Transverse colon (tissue), 4 donors: ENCODE results near the gene ZNF669. TPM values are rescaled to one million over a fixed set of nuclear protein-coding genes. Genes with fewer than 3 reads are reported as not detected.
"Not testable (repeated sequence)": the region's sequence is repeated elsewhere in the genome, so short reads cannot be mapped to it uniquely, and the experiment has no call there.

Experiments
- DNase-seq: peaks from one replicate; pipeline ENCODE4 v3.0.0-alpha.2; 2019
- H3K27ac ChIP-seq, 4 donors: fragments of 200-600 bp; sonication (generic); 2 replicates each; pipeline ENCODE4 v1.5.1; 2016 to 2018; ENCODE audit warnings: inconsistent platforms in 4 of 4
- H3K27me3 ChIP-seq: fragments of 200-600 bp; sonication (generic); 2 replicates; pipeline ENCODE4 v1.5.1; 2017; ENCODE audit warnings: inconsistent platforms
- H3K36me3 ChIP-seq, 4 donors: fragments of 200-600 bp; sonication (generic); 2 replicates each; pipeline ENCODE4 v1.5.1; 2017 to 2019; ENCODE audit warnings: inconsistent platforms in 4 of 4
- H3K4me1 ChIP-seq, 4 donors: fragments of 200-600 bp; sonication (generic); 2 replicates each; pipeline ENCODE4 v1.5.1; 2017 to 2020; ENCODE audit warnings: inconsistent platforms in 4 of 4
- H3K4me3 ChIP-seq, 4 donors: fragments of 200-600 bp; sonication (generic); 1 replicate in 1 of 4; 2 replicates in 3 of 4; pipeline versions ENCODE4 v1.5.1 to v1.6.1; 2017 to 2019; ENCODE audit warnings: inconsistent platforms in 4 of 4
- H3K9me3 ChIP-seq, 2 donors: fragments of 200-600 bp; sonication (generic); 2 replicates each; pipeline ENCODE4 v1.5.1; 2017 to 2019; ENCODE audit warnings: inconsistent platforms in 2 of 2
- EP300 ChIP-seq: sonication (generic); formaldehyde crosslinking; IDR thresholded peaks from one replicate; pipeline ENCODE4 v1.6.1; 2017; ENCODE audit warnings: antibody characterized with exemption, low read depth
- POLR2A ChIP-seq: fragments of 450-650 bp; IDR thresholded peaks from one replicate; pipeline ENCODE4 v1.6.1; 2016; ENCODE audit warnings: antibody characterized with exemption, mild to moderate bottlenecking, moderate library complexity
- POLR2AphosphoS5 ChIP-seq, 3 donors: sonication (generic); formaldehyde crosslinking; IDR thresholded peaks; one replicate each; pipeline ENCODE4 v1.6.1; 2016; ENCODE audit warnings: antibody characterized with exemption in 3 of 3
- WGBS, 2 donors: methylation state at CpG; one replicate each; pipeline ENCODE4 v1.1.5; 2018; ENCODE audit warnings: low coverage in 1 of 2; 5-methylcytosine and 5-hydroxymethylcytosine counted together
- in situ Hi-C, 4 donors: fragments of 200-750 bp; cut with MboI; loops; one replicate each; pipeline versions ENCODE4 v1.15.0 to v1.15.1; 2017; ENCODE audit warnings: low sequenced_read_pairs in 3 of 4, low pct_ligation_motif_present in 1 of 4, low pct_unique_long_range_greater_than_20kb in 1 of 4
- intact Hi-C: fragments of 100-400 bp; cut with DNase I; formaldehyde crosslinking; loops from one replicate; pipeline ENCODE4 v1.15.1; 2023; ENCODE audit warnings: low total_unique reads
- total RNA-seq, 4 donors: library from RNA; depleted of rRNA; stranded (reverse); fragments of >200 nt; gene quantifications; one replicate each; pipeline ENCODE4 v1.1.0, GENCODE V29; 2016
- TF ChIP-seq, protein P1 (sequence below), 5 experiments: fragments of 200-600 bp in 3 of 5; fragments of 450-650 bp in 2 of 5; sonication (generic) in 3 of 5; IDR thresholded peaks; 1 replicate in 2 of 5; 2 replicates in 3 of 5; pipeline ENCODE4 v1.5.1; 2016 to 2017; ENCODE audit warnings: antibody characterized with exemption in 5 of 5, inconsistent platforms in 3 of 5, mild to moderate bottlenecking in 2 of 5, moderate library complexity in 1 of 5

Gene ZNF669
- total RNA-seq, 4 donors from 2014 or later = 2.4 to 26.2 (median 4.9) TPM

DNA sequence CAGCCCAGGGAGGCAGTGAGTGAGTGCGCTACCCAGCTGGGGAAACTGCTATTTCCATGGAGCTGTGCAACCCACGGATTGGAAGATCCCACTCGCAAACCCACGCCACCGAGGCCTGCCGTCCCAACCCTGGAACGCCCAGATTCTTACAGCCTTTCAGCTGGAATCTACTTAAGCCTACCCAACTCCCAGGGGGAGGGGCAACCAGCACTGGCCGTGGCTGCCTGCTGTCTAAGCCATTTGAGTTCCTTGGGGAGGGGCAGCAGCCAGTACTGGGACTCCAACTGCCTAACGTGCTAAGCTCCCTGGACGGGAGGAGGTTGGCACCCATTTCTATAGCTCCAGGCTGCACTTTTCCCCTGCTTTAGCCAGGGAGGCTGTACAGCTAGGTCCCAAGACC is 27.1 kb upstream of the ZNF669 start:
- DNase-seq = no peak
- in situ Hi-C loops (no loop called here), intact Hi-C loops (loop anchor here (5.0 kb wide), 1 partner anchor 41 kb away; the partner anchor contains the start of gene ZNF124)
- TF ChIP-seq, protein P1, sequence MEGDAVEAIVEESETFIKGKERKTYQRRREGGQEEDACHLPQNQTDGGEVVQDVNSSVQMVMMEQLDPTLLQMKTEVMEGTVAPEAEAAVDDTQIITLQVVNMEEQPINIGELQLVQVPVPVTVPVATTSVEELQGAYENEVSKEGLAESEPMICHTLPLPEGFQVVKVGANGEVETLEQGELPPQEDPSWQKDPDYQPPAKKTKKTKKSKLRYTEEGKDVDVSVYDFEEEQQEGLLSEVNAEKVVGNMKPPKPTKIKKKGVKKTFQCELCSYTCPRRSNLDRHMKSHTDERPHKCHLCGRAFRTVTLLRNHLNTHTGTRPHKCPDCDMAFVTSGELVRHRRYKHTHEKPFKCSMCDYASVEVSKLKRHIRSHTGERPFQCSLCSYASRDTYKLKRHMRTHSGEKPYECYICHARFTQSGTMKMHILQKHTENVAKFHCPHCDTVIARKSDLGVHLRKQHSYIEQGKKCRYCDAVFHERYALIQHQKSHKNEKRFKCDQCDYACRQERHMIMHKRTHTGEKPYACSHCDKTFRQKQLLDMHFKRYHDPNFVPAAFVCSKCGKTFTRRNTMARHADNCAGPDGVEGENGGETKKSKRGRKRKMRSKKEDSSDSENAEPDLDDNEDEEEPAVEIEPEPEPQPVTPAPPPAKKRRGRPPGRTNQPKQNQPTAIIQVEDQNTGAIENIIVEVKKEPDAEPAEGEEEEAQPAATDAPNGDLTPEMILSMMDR (IDR thresholded peaks at IDR 0.05) = no peak
- no peak for TF ChIP-seq POLR2A
- TF ChIP-seq EP300 = no peak
- TF ChIP-seq POLR2AphosphoS5 (IDR thresholded peaks at IDR 0.05) = no peak
- H3K4me1 ChIP-seq = peaks cover 0 to 5% (median 4%) of the 10 kb centered on the region in 4 donors
- H3K27me3 ChIP-seq = no peaks in the 10 kb centered on the region
- no peak overlapping the region for H3K27ac ChIP-seq
- WGBS, 2 donors = 97 to 100% methylated on average over 1 to 10 of the region's 10 CpGs
- peaks cover 35 to 40% of the 10 kb centered on the region in 2 donors for H3K9me3 ChIP-seq
- H3K36me3 ChIP-seq = peaks cover 0 to 13% (median 4%) of the 10 kb centered on the region in 4 donors
- no peak overlapping the region for H3K4me3 ChIP-seq

- WGBS, 2 donors = 20 to 25% methylated on average over 3 to 13 of the region's 18 CpGs
- peak overlapping the region; percentile 10 to 71 (median 48) for H3K27ac ChIP-seq
- H3K4me1 ChIP-seq, intact Hi-C loops, in situ Hi-C loops, DNase-seq, H3K27me3 ChIP-seq: not testable (repeated sequence)
- H3K9me3 ChIP-seq = peaks cover 12 to 14% of the 10 kb centered on the region in 2 donors
- peaks cover 0 to 13% (median 4%) of the 10 kb centered on the region in 4 donors for H3K36me3 ChIP-seq
- peak overlapping the region in 2 of 4 donors; percentile 11 to 25 for H3K4me3 ChIP-seq
Measured at GRCh38 chr1:247127519-247128282, 23.5 kb upstream of the ZNF669 start.

DNA sequence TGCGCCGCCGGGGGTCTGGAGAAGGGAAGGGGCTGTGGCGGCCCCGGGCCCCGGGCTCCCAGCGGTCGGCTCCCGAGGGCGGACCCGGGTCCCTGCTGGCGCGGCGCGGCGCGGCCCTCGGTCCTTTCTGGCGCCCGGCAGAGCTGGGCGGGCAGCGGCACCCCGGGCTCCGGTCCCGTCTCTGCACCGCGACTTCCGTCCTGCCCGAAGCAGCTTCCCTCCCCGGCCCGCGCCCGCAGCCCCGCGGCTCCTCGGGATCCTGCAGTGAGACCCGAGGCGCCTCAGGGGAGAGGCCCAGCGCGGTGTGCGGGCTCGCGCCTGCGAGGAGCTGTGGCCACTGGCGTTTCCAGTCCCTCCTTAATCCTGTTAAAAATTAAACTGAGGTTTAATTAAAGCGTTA is 22.4 kb upstream of the ZNF669 start:
- intact Hi-C loops, H3K36me3 ChIP-seq, H3K27me3 ChIP-seq, H3K4me1 ChIP-seq, H3K27ac ChIP-seq, H3K4me3 ChIP-seq, in situ Hi-C loops, H3K9me3 ChIP-seq, DNase-seq: not testable (repeated sequence)
- WGBS, 2 donors = no CpG with 5 or more reads among the region's 46 CpGs

- H3K9me3 ChIP-seq, H3K4me3 ChIP-seq, H3K27ac ChIP-seq, H3K36me3 ChIP-seq, H3K27me3 ChIP-seq, intact Hi-C loops, DNase-seq, in situ Hi-C loops, H3K4me1 ChIP-seq: not testable (repeated sequence)
- no CpG with 5 or more reads among the region's 25 CpGs for WGBS, 2 donors
Measured at GRCh38 chr1:247126166-247126565, 22.0 kb upstream of the ZNF669 start.

DNA sequence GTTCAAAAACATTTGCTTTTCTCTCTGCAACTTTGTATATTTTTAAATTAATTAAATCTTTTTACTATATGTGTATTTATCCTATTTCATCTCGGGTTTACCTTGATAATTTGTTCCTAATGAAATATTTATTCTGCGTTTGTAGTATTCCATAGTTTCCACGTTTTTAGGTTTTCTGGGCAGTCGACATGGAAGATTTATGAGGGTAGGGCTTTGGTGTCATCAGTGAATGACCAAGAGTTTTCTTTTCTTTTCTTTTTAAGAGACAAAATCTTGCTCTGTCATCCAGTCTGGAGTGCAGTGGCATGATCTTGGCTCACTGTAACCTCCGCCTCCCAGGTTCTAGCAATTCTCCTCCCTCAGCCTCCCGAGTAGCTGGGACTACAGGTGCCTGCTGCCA is 17.2 kb upstream of the ZNF669 start:
- DNase-seq = no peak
- no peaks in the 10 kb centered on the region for H3K9me3 ChIP-seq
- no peak overlapping the region for H3K27ac ChIP-seq
- WGBS, 2 donors = 70 to 77% methylated on average over 6 of the region's 6 CpGs
- TF ChIP-seq EP300 = no peak
- H3K27me3 ChIP-seq = no peaks in the 10 kb centered on the region
- no peak overlapping the region for H3K4me3 ChIP-seq
- no peaks in the 10 kb centered on the region for H3K36me3 ChIP-seq
- no peaks in the 10 kb centered on the region for H3K4me1 ChIP-seq
- in situ Hi-C loops = no loop called here
- intact Hi-C loops = no loop called here

DNA sequence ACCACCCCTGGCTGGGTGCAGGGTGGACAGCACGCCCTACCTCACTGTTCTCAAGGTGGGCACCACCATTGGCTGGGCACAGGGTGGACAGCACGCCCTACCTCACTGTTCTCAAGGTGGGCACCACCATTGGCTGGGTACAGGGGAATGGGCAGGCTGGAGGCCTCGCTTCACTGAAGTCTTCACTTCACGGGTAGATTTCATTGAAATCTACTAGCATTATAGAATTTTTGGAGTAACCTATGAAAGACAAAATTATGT is 16.2 kb upstream of the ZNF669 start:
- H3K36me3 ChIP-seq, H3K9me3 ChIP-seq, DNase-seq, in situ Hi-C loops, H3K27me3 ChIP-seq, intact Hi-C loops, H3K27ac ChIP-seq, H3K4me3 ChIP-seq, H3K4me1 ChIP-seq: not testable (repeated sequence)
- 92% methylated on average over 4 of the region's 4 CpGs; no CpG with 5 or more reads in 1 of the 2 donors for WGBS, 2 donors
